ENCODE data around the gene CYTIP. TPM values are rescaled to one million over a fixed set of nuclear protein-coding genes. Genes with fewer than 3 reads are reported as not detected.
A peak's percentile ranks its signal among the peaks of the same experiment; 100 is the strongest.
"Not testable (repeated sequence)": the region's sequence is repeated elsewhere in the genome, so short reads cannot be mapped to it uniquely, and the experiment has no call there.

Gene CYTIP
- total RNA-seq, 1 donor from 2014 or later = 1.1 TPM

GRCh38 chr2:157427003-157427921 is 16.6 kb downstream of the CYTIP start:
- no peak for ATAC-seq

GRCh38 chr2:157426477-157426994 is 17.4 kb downstream of the CYTIP start:
- ATAC-seq = no peak
- DNase-seq (ENCODE audit: low spot score) = no peak

More at GRCh38 chr2:157427003-157427921, 16.6 kb downstream of the CYTIP start:
- DNase-seq (ENCODE audit: low spot score) = no peak

GRCh38 chr2:157424374-157424773 is 19.5 kb downstream of the CYTIP start:
- DNase-seq (ENCODE audit: low spot score) (no peak), ATAC-seq (no peak)

- ATAC-seq (no peak), DNase-seq (ENCODE audit: low spot score) (no peak)
These were observed 21.9 kb downstream of the CYTIP start for GRCh38 chr2:157421964-157422363.

GRCh38 chr2:157421331-157421944 is 22.5 kb downstream of the CYTIP start:
- no peak for ATAC-seq

GRCh38 chr2:157420771-157421323 is 23.0 kb downstream of the CYTIP start:
- DNase-seq (ENCODE audit: low spot score) (no peak), ATAC-seq (peak; percentile 39)

More at GRCh38 chr2:157421331-157421944, 22.5 kb downstream of the CYTIP start:
- no peak for DNase-seq (ENCODE audit: low spot score)

GRCh38 chr2:157419031-157419575 is 24.8 kb downstream of the CYTIP start:
- DNase-seq (ENCODE audit: low spot score) (no peak), ATAC-seq (no peak)

- DNase-seq (ENCODE audit: low spot score) (no peak), ATAC-seq (no peak)
These were observed 25.6 kb downstream of the CYTIP start for GRCh38 chr2:157418239-157418641.

- DNase-seq (ENCODE audit: low spot score) = no peak
- ATAC-seq = peak; percentile 39
These were observed 28.2 kb downstream of the CYTIP start for GRCh38 chr2:157415591-157416101.

- ATAC-seq (no peak), DNase-seq (ENCODE audit: low spot score) (no peak)
These were observed 29.8 kb downstream of the CYTIP start for GRCh38 chr2:157414050-157414449.

- no peak for ATAC-seq
- DNase-seq (ENCODE audit: low spot score) = no peak
These were observed 30.4 kb downstream of the CYTIP start for GRCh38 chr2:157413326-157414035.

GRCh38 chr2:157411624-157412336 is 32.1 kb downstream of the CYTIP start:
- DNase-seq (ENCODE audit: low spot score) (no peak), ATAC-seq (no peak)

- ATAC-seq; DNase-seq (ENCODE audit: low spot score): not testable (repeated sequence)
These were observed 38.5 kb downstream of the CYTIP start for GRCh38 chr2:157405398-157405797.

GRCh38 chr2:157404363-157404762 is 39.5 kb downstream of the CYTIP start:
- DNase-seq (ENCODE audit: low spot score) (no peak), ATAC-seq (no peak)

- not testable (repeated sequence) for ATAC-seq; DNase-seq (ENCODE audit: low spot score)
These were observed 40.9 kb downstream of the CYTIP start for GRCh38 chr2:157402801-157403485.

- DNase-seq (ENCODE audit: low spot score) = no peak
- peak; percentile 44 for ATAC-seq
These were observed 48.1 kb downstream of the CYTIP start for GRCh38 chr2:157395811-157396210.

GRCh38 chr2:157394928-157395327 is 49.0 kb downstream of the CYTIP start:
- no peak for DNase-seq (ENCODE audit: low spot score)
- no peak for ATAC-seq

- no peak for ATAC-seq
- DNase-seq (ENCODE audit: low spot score) = no peak
These were observed 50.5 kb downstream of the CYTIP start for GRCh38 chr2:157393348-157393747.

- DNase-seq (ENCODE audit: low spot score) = no peak
- ATAC-seq = no peak
These were observed 55.1 kb downstream of the CYTIP start for GRCh38 chr2:157388827-157389226.
